ENCODE data around the gene COL6A2.
"Not testable (repeated sequence)": the region's sequence is repeated elsewhere in the genome, so short reads cannot be mapped to it uniquely, and the experiment has no call there.

The COL6A2 gene

DNA sequence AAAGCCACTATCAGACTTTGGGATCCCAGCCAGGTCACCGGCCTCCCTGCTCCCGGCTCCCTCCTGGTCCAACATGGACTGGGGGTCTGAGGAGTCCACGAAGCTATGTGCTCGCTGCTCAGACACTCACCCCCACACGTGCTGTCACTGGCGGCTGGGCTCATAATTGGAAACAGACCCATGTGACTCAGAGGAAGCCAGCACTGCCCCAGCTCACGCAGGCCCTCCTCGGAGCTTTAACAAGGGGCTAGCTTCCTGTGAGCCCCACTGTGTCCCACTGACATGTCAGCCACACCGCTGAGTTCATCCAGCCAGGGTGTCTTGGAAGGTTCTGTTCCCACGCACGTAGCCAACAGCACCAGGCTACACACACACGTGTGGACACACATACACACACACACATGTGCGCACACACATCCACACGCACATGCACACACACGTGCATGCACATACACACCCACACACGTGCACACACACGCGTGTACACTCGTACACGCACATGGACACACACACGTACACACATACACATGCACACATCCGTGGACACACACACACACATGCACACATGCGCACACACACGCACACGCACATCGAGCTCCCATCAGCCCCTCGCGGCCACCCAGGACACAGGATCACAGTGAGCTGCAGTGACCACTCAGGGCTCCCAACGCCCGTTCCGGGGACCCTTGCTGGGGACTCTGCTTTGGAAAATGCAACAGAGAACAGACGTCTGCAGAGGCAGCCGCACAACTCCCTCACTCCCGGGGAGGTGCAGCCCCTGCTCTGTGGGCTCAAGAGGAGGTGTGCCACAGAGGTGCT is 18.4 kb upstream of the COL6A2 start:
- ATAC-seq, result no peak
- DNase-seq, result no peak

DNA sequence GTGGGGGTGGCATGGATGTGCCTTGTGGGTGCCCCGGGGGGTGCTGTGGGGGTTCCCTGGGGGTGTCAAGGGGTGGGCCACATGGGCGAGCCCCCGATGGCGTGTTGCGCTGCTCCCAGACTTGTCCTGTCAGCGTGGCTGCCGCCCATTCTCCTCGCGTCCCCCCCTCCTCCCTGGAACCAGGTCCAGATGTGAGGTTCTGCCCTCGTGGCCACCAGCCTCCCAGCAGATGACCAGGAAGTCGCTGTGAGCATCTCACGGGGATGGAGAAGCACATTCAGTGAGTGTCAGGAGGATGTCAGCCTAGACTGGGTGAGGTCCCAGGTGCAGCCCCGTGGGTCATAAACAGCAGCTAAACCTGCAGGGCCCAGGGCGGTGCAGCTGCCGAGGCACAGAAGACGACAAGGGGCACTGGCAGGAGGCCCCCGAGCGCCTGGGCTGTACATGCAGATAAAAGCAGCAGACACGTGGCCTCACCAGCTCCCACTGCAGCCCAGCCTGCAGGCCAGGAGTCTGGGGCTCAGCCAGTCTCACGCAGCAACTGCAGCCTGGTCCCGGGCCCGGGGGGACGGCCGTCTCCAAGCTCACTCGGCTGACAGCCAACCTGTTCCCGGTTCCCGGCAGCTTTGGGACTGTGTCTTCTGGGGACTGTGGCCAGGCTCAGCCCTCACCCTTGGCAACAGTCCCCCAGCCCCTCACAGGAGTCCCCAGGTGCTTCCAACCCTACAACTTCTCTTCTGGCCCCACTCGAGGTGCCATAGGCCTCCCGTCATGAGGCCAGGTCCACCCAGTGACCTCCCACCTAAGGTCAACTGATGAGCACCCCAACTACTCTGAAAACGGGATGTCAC is 17.5 kb upstream of the COL6A2 start:
- DNase-seq (no peak), ATAC-seq (no peak)

DNA sequence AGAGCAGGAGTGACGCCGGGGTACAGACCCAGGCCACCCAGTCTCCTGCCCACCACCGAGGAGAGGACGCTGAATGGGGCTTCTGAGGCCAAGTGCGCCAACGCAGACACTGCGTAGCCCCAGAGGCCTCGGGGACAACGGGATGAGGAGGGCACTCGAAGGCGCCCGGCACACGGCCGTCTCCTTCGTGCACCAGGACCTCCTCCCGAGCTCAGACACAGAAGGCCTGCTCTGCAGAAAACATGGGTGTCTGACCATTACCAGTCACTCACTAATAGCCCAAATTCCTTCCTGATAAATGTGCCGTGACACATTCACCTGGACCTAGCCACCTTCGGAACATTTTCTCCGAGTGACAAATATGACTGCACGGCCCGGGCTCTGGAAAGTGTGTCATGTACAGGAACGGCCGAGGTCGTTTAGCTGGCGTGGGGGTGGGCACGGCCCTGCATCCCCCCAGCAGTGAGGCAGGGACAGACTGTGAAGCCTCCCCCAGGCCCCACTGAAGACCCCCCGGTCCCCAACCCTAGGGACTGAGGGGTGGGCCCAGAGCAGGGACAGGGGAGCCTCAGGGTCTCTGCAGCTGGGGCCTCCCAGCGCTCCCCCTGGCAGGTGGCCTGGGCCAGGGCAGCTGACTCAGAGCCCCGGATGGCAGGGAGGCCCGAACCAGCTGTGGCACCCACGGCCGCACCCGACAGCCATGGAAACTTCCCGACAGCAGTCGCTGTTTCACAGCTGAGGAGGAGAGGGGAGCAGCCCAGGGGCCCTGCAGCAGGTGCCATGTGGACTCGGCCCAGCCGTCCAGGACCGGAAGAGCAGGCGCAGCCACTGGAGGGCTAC is 16.7 kb upstream of the COL6A2 start:
- peak; percentile 20 for ATAC-seq
- DNase-seq, result no peak

DNA sequence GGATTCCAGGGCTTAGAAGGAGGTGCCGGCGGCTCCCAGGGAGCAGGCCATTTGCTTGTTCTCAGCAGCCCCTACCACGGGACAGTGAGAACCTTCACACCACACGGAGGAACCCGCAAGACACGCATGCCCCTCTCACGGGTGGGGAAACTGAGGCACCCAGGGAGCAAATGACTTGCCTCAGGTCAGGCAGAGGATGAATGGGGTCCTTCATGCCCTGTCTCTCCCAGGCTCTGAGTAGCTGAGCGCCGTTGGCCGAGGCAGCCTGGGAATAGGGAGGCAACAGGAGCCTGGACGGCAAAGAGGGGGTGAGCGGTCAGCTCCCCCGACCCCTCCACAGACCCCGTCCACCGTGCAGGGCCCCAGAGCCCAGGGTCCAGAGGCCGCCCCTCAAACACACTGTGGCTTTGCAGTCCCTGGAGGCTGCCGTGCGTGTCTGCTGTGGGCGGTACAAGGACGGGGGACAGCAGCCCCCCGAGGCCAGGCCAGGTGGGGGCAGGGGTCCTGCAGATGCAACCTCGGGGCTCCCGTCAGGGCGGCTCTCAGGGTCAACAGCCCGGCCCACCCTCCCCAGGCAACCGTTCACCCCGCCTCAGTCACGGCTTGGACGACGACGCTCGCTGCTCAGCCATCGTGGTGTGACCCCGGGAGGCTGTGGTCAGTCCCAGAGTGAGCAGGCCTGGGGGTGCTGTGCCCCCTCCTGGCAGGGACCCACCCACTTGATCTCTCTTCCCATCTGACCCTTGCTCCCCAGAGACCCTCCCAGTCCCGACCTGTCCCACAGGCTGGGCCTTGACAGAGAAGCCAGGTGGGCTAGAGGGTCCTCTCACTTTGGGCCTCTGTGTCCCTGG is 15.8 kb upstream of the COL6A2 start:
- ATAC-seq, result no peak
- no peak for DNase-seq

DNA sequence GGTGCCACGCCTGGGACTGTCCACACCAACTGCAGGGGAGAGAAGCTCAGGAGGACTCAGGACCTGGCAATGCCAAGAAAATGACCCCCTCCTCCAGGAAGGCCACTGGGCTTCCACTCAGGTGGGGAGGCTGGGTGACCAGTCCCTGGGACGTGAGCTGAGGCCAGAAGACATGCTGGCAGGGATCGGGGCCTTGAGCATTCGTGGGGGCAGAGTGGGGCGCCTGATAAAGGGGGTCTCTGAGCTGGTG is 15.3 kb upstream of the COL6A2 start:
- DNase-seq, result no peak
- ATAC-seq, result no peak

DNA sequence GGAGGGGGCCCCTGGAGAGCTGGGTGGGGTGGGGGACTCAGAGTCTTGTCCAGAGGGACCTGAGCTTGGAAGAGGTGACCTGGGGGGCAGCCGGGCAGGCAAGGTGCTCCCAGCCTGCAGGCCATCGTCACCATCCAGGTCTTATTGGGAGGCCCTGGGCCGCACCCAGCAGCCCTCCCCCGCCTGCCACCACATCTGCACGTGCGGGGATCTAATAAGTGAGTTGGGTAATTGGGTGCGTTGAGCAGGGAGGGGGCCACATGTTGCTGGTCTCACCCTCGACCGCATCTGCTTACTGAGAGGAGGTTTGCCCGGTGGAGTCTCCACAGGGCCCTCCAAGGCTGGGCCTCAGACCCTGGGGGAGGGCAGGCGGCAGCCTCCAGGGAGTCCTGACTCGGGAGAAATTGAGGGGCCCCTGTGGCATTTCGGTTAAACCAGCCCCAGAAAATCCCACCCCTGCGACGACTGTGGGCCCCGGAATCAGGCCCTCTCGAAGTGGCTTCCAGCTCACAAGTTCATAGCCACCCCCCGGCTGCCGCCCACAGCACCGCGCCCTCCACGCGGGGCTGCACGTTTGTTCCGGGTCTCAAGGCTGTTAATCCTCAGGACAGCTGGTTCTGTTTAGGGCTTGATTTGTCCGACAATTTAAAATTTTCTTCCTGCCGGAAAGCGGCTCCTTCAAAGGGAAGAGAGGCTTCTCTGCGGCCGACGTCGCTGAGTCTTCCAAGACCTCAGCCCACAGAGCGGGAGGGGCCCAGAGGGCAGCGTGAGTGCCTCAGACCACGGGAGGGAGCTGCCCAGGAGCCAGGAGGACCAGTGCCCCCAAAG is 14.7 kb upstream of the COL6A2 start:
- DNase-seq (no peak), ATAC-seq (no peak)

DNA sequence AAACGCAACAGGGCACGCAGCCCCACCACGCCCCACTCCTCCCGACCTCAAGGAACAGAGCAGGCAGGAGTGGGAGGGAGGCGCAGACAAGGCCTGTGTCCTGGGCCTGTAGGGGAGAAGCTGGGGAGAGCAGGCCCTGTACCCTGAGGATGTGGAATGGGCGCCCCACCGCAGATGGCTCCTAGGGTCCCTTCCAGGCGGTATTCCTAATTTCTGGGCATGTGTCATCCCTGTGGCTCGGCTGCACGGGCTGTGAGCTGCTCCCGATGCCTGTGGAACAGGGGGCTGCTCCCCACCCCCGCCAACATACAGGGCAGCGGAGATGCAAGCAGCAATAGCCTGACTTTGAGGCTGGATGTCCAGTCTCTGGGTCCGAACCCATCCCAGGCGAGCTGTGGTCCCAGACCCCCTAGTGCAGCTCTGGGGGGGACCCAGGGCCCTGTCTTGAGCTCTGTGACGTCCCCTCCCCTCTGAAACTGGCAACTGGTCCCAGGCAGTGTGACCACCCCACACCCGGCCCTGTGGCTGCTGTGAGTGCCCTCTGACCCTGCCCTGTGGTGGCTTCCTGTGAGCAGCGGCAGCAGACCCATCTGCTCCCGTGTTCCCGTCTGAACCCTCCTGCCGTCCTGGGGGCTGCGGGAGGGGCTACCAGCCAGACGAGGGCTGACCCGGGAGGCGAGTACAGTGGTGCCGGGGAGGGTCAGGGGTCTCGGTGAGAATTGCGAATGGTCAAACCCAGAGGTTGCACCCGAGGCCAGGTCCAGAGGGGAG is 13.9 kb upstream of the COL6A2 start:
- ATAC-seq (no peak), DNase-seq (no peak)

DNA sequence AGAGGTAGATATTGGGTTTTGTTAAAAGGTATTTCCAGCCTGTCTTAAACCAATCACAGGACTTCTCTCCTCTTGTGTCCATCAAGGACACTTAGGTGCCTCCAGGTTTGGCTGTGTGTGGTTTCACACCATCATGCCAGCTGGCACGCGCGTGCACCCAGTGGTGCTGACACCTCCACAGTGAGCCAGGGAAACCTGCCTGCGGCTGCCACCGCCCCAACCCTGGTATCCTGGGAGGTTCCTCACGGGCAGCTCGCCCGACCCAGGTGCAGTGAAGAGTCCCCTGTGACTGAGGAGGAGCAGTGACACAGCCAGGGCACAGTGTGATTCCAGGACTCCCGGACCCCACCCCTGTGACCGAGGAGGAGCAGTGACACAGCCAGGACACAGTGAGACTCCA is 13.2 kb upstream of the COL6A2 start:
- DNase-seq, result no peak

DNA sequence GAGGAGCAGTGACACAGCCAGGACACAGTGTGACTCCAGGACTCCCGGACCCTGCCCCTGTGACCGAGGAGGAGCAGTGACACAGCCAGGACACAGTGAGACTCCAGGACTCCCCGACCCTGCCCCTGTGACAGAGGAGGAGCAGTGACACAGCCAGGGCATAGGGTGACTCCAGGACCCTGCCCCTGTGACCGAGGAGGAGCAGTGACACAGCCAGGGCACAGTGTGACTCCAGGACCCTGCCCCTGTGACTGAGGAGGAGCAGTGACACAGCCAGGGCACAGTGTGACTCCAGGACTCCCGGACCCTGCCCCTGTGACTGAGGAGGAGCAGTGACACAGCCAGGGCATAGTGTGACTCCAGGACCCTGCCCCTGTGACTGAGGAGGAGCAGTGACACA is 12.7 kb upstream of the COL6A2 start:
- not testable (repeated sequence) for DNase-seq, ATAC-seq

More for the DNA sequence above, 13.2 kb upstream of the COL6A2 start:
- ATAC-seq, result no peak

DNA sequence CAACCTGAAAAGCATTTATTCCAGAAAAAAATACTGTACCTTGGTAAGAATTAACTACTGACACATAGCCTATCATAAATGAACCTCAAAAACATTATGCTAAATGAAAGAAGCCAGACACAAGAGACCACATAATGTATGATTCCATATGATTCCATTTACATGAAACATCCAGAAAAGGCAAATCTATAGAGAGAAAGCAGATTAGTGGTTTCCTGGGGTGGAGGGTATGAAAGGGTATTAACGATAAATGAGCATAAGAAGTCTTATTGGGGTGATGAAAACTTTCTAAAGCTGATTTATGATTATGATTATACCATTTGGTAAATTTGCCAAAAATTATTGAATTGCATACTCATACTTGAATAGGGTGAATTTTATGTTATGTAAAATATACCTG is 10.3 kb upstream of the COL6A2 start:
- DNase-seq, result no peak
- no peak for ATAC-seq

DNA sequence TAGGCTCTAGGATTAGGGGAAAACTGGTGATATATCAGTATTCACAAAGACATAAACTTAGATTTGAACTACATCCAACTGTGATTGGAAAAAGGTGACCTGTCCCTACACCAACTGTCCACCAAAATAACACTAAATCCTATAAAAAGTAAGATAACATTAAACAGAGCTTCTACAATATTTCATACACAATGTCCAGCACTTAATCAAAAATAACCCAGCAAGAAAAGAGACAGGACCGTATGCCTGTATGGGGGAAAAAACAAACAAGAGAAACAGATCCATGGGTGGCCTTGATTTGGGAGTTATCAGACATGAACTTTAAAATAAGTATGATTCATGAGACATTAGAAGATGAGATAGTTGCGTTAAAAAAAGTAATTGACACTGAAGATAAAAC is 9.7 kb upstream of the COL6A2 start:
- DNase-seq (no peak), ATAC-seq (no peak)

DNA sequence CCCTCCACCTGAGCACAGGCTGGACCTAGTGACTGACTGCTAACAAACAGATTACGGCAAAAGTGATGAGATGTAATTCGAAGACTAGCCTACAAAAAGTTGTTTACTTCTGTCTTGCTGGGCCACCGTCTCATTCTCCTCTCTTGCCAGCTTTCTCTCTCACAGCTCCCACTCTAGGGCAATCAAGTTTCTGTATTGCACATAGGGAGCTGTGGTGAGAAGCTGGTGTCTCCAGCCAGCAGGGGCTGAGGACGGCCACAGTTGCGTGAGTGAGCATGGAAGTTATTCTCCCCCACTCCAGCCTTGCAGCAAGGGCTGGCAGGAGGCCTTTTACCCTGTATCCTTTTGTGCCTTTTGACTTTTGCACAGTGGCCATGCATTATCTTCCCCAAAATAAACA is 8.6 kb upstream of the COL6A2 start:
- DNase-seq (no peak), ATAC-seq (no peak)

DNA sequence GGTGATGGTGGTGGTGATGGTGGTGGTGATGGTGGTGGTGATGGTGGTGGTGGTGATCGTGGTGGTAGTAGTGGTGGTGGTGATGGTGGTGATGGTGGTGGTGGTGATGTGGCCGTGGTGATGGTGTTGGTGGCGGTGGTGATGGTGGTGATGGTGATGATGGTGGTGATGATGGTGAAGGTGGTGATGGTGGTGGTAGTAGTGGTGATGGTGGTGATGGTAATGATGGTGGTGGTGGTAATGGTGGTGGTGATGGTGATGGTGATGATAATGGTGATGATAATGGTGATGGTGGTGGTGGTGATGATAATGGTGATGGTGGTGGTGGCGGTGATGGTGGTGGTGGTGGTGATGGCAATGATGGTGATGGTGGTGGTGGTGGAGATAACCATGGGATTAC is 6.8 kb upstream of the COL6A2 start:
- ATAC-seq, result no peak
- no peak for DNase-seq

DNA sequence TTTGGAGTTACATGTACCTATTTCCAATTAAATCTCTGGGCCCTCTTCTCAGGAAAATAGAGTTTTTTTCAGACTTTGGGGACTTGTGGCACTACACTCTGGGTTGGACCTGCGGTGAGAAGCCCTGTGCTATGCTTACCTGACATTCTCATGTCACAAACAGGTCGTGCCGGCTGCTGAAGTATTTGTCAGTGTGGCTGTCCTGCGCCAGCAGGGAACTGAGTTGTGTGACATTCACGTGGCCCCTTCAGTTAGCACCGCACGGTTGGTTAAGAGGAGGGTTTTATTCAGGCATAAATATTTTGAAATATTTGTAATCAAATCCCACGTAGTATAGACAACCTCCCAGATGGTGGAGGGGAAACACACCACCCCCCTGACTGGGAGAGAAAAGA is 6.3 kb upstream of the COL6A2 start:
- DNase-seq, result no peak
- no peak for ATAC-seq

DNA sequence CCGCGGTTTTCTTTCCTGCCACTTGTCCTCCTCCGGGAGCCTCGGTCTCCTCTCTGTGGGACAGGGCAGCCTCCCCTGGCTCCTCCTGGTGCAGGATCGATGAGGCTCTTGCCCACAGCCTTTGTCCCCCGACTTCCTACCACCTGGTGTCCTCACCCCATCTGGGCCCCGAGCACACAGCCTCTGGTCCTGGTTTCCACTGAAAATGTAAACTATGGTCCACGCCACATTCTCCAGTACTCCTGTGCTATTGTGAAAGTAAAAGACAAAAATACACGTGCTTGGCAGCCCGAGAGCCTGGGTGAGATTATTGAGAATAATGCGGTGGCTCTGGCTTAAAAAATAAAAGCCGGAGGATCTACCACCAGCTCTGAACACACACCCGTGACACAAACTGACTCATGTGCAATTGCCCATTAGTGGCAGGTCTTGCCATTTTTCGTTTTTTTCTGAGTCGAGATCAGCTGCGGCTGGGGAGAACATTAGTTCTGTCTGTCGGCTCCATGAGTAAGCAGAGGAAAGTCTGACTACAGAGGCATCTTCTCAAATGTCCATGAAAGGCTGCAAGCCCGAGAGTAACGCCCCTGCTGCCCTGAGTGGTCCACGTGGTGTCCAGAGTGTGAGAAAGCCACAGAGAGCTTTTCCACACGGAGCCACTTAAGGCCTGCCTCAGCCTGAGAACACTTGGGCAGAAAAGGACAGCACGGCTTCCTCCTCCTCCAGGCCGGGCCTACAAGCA is 5.7 kb upstream of the COL6A2 start:
- no peak for ATAC-seq
- DNase-seq, result no peak

DNA sequence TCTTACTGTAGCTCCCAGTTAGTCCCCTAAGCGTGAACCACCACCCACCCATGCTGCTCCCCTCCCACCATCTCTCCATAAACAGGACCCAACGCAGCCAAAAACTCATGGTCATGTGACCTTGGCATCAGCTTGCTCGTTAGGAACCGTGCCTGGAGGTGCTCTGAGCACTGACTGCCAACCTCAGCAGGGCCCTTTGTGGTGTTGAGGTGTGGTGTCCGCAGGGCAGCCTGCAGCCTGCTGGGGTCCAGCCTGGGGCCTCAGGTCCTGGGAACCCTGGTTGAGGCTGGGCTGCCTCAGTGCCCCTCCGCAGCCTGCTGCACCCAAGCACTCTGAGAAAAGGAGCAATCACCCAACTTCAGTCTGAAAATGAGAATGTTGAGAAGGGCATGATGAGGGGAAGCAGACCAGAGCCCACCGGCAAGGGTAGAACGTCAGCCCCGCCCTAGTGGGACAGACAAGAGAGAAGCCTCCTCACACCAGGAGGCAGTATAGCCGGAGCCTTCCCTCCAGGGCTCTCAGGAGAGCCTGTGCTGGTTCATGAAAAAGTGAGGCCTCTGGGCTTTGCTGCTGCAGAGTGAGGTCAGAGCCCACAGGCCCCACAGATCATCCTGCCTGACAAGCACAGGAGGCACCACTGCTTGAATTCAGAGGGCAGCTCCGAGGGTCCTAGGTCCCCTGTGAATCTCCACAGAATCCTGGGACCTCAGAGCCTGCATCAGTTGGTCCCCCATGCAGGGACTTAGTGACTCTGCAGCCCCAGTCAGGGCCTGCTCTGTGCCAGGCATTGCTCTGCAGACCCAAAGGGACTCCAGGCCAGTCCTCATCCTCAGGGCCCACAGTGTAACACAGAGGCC is 4.9 kb upstream of the COL6A2 start:
- DNase-seq (no peak), ATAC-seq (no peak)

DNA sequence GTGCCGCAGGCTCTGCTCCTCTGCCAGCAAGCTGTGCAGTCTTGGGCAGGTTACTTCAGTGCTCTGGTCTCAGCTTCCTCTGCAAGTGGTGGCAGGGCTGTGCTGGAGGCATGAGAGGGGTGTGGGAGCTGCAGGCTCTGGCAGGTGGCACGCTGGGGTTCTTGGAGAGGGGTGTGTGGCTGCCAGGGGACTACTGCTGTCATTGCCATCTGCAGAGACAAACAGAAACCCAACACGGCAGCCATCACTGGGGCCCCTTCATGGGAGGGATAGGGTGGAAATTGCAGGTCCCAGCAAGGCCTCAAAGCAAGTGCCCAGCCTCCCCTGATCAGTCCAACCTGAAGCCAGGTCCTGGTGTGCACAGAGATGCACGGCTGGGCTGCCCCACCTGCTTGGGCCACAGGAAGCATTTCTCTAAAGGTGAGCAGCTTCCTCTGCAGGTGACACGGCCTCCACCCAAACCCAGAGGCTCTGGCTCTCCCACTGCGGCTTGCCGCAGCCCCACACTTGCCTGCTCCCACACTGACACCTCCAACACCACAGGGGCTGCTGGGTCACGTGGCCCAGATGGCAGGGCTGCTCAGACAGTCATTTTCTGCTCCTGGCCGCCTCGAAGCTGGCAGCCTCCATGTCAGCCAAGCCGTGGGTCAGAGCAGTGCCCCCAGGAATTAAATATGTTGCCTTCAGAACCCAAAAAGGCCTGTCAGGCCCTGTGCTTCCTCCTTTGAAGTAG is 4.1 kb upstream of the COL6A2 start:
- DNase-seq (no peak), ATAC-seq (no peak)

Data from stimulated activated naive CD8-positive, alpha-beta T cell treated with anti-CD3 and anti-CD28 coated beads, Interleukin-15, Interleukin-2, amounts not matched to agents 100 U/mL and 50 U/mL, for 24 hours (primary cell).